Measurements from ENCODE around the gene GLYATL1. TPM values are rescaled to one million over a fixed set of nuclear protein-coding genes. Genes with fewer than 3 reads are reported as not detected.
A peak's percentile ranks its signal among the peaks of the same experiment; 100 is the strongest.

GLYATL1 gene
- total and polyA plus RNA-seq, 11 donors, result 1.6 TPM; not detected in 10

DNA sequence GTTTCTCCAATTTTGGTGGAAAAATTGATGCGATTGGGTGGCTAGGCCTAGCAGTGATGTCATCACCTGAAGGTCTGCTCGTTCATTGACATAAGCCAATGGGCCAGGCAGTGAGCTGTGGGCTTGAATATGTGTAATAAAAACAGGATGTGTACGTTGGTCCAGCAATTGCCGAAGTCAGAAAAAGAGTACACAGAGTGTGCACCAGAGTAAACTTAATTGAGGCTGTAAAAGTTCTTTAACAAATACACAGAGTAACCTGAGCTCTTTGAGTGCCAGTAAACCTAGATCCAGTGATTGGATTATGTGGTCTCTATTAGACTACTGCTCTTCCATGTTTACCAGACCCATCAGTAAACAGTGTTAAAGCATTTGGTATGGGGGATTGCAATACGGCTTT lies 13.0 kb upstream of the GLYATL1 start:
- Histone ChIP-seq H3K36me3 (no peaks in the 10 kb centered on the region), H3K4me1 (peaks cover 0 to 12% (median 0%) of the 10 kb centered on the region in 12 donors), H3K27me3 (peaks cover 0 to 23% (median 4%) of the 10 kb centered on the region in 9 donors), H3K9me3 (no peaks in the 10 kb centered on the region), H3K4me3 (no peak overlapping the region), H3K27ac (no peak overlapping the region)
- WGBS, 4 donors, result 61 to 71% (median 64%) methylated on average over 5 of the region's 5 CpGs
- intact Hi-C loops (cut with DNase I), result no loop called here
- no peak for TF ChIP-seq POLR2A (IDR thresholded peaks at IDR 0.05)
- TF ChIP-seq, protein P1, sequence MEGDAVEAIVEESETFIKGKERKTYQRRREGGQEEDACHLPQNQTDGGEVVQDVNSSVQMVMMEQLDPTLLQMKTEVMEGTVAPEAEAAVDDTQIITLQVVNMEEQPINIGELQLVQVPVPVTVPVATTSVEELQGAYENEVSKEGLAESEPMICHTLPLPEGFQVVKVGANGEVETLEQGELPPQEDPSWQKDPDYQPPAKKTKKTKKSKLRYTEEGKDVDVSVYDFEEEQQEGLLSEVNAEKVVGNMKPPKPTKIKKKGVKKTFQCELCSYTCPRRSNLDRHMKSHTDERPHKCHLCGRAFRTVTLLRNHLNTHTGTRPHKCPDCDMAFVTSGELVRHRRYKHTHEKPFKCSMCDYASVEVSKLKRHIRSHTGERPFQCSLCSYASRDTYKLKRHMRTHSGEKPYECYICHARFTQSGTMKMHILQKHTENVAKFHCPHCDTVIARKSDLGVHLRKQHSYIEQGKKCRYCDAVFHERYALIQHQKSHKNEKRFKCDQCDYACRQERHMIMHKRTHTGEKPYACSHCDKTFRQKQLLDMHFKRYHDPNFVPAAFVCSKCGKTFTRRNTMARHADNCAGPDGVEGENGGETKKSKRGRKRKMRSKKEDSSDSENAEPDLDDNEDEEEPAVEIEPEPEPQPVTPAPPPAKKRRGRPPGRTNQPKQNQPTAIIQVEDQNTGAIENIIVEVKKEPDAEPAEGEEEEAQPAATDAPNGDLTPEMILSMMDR (IDR thresholded peaks at IDR 0.05), result no peak
- no peak for DNase-seq
- ATAC-seq, result no peak

DNA sequence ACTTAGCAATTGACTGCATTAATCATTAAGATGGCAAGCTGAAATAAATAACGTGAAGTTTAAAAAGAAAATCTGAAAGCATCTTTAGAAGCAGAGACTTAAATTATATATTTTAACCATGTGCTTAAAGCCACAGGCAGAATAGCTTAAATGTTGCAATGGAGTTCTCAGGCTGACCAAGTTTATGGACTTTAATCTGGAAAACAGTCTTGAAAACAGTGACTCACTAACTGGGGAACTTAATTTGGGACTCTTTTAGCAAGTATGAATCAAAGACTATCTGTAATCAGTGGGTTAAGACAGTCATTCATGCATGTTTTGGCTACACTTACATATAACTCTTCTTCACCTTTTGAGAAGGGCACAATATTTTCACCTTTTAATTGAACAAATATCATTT lies 12.6 kb upstream of the GLYATL1 start:
- 80 to 94% (median 87%) methylated on average over 1 of the region's 1 CpG for WGBS, 4 donors
- H3K9me3 ChIP-seq, result no peaks in the 10 kb centered on the region
- intact Hi-C loops (cut with DNase I), result no loop called here
- no peak overlapping the region for H3K4me3 ChIP-seq
- no peak overlapping the region for H3K27ac ChIP-seq
- no peak for TF ChIP-seq POLR2A (IDR thresholded peaks at IDR 0.05)
- TF ChIP-seq, protein P1 (IDR thresholded peaks at IDR 0.05), result no peak
- DNase-seq (no peak), ATAC-seq (no peak)
- H3K27me3 ChIP-seq, result peaks cover 0 to 24% (median 4%) of the 10 kb centered on the region in 9 donors
- no peaks in the 10 kb centered on the region for H3K36me3 ChIP-seq
- peaks cover 0 to 12% (median 0%) of the 10 kb centered on the region in 12 donors for H3K4me1 ChIP-seq

DNA sequence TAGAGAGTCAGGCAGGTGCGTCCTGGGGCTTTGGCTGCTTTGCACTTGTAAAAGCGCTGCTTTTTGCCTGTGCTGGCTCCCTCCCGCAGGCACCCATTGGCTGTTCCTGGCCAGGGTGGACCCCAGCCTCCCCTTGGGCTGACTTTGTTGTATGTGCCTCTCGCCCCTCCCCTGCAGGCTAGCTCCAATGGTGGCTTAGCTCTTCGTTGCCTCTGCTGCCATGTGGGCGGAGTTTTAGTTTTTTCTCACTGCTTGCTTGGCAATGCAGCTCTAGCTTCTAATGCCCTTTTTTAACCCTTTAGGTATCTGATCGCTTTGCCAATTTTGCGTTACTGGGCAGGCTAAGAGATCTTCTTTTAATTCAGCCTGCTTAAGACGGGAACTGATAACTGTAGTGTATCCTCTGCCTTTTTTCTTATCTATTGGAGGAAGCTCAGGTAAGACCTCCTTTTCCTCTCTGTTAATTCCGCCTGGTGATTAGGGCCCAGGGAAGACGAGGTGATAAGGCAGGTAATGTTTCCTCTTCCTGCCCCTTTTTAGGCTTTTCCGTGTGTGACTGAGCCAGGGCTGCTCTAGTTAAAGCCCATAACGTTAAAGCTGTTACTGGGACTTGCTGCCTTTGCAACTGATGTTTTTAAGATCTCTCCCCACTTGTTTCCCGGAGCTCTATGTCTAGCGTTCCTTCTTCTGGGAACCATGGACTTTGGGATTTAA lies 11.7 kb upstream of the GLYATL1 start:
- peak in 1 of 5 donors; percentile 28 for DNase-seq
- Histone ChIP-seq H3K4me1 (peaks cover 0 to 12% (median 0%) of the 10 kb centered on the region in 12 donors), H3K27ac (no peak overlapping the region), H3K36me3 (no peaks in the 10 kb centered on the region), H3K27me3 (peaks cover 0 to 27% (median 4%) of the 10 kb centered on the region in 9 donors), H3K4me3 (no peak overlapping the region), H3K9me3 (no peaks in the 10 kb centered on the region)
- intact Hi-C loops (cut with DNase I), result no loop called here
- WGBS, 4 donors, result 3 to 7% (median 4%) methylated on average over 15 of the region's 15 CpGs
- TF ChIP-seq, protein P1 (IDR thresholded peaks at IDR 0.05), result no peak
- no peak for TF ChIP-seq POLR2A (IDR thresholded peaks at IDR 0.05)
- no peak for ATAC-seq

DNA sequence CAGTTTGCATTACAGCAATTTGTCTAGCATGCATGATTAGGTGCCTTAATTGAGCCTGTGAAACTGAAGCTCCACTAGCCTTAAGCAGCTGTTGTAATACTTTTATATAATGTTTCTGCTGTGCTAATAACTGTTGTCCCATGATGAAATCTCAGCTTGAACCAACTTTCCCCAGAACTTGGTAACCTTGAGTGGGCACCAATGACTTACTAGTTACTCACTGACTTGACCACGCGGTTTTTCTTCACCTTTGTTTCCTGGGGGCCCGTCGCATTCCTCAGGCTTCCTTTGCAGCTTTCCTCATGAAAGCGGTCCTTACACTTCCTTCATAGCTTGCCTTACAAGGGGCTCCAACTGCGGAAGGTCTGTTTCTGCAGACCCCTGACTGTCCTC lies 11.2 kb upstream of the GLYATL1 start:
- peaks cover 0 to 27% (median 4%) of the 10 kb centered on the region in 9 donors for H3K27me3 ChIP-seq
- peaks cover 0 to 12% (median 0%) of the 10 kb centered on the region in 12 donors for H3K4me1 ChIP-seq
- intact Hi-C loops (cut with DNase I), result no loop called here
- H3K4me3 ChIP-seq, result no peak overlapping the region
- DNase-seq, result no peak
- H3K9me3 ChIP-seq, result no peaks in the 10 kb centered on the region
- no peak overlapping the region for H3K27ac ChIP-seq
- WGBS, 4 donors, result 16 to 32% (median 24%) methylated on average over 6 of the region's 6 CpGs
- no peaks in the 10 kb centered on the region for H3K36me3 ChIP-seq
- no peak for TF ChIP-seq POLR2A (IDR thresholded peaks at IDR 0.05)
- TF ChIP-seq, protein P1 (IDR thresholded peaks at IDR 0.05), result no peak
- ATAC-seq, result no peak

All from heart left ventricle (tissue), 16 donors.